HEK293 (cell line): ENCODE results near the gene MAPK12.

ENCODE experiments used
- CTCF ChIA-PET: fragments of 350-600 bp; formaldehyde crosslinking; extraction: SDS; loops from one replicate; lab custom pipeline; 2021; ENCODE audit warnings: antibody characterized with exemption; lab: Yijun Ruan, JAX
- POLR2A ChIA-PET: fragments of 300-600 bp; formaldehyde crosslinking; extraction: SDS; loops from one replicate; lab custom pipeline; 2020; ENCODE audit warnings: antibody characterized with exemption, inconsistent platforms; lab: Yijun Ruan, JAX
- H3K27ac ChIP-seq: fragments of 200-500 bp; sonication (Bioruptor generic); 2 replicates; pipeline ENCODE4 v1.5.1; 2014; ENCODE audit warnings: low read depth, low read length, control low read depth, inconsistent platforms; ENCODE audit errors: extremely low read depth
- H3K36me3 ChIP-seq, 2 experiments: fragments of 200-500 bp in 1 of 2; sonication (Bioruptor generic) in 1 of 2; 1 replicate in 1 of 2; 2 replicates in 1 of 2; pipeline ENCODE4 v1.5.1; 2014 to 2017; ENCODE audit warnings: inconsistent platforms in 2 of 2, low read length in 2 of 2; ENCODE audit not compliant: control insufficient read depth in 2 of 2, insufficient read depth in 1 of 2
- H3K4me1 ChIP-seq: fragments of 200-500 bp; sonication (Bioruptor generic); 2 replicates; pipeline ENCODE4 v1.5.1; 2014; ENCODE audit warnings: mild to moderate bottlenecking, low read length, inconsistent platforms; ENCODE audit not compliant: control insufficient read depth, insufficient read depth
- H3K4me3 ChIP-seq: 2 replicates; pipeline ENCODE4 v1.5.1; 2011; ENCODE audit warnings: low read depth, mild to moderate bottlenecking, control low read depth, low read length, moderate library complexity
- H3K9me3 ChIP-seq: fragments of 200-500 bp; sonication (Bioruptor generic); 2 replicates; pipeline ENCODE4 v1.5.1; 2014; ENCODE audit warnings: low read depth, low read length, inconsistent platforms; ENCODE audit not compliant: control insufficient read depth, insufficient read depth
- BCL11A ChIP-seq: fragments of 450-650 bp; formaldehyde crosslinking; IDR thresholded peaks from 2 replicates; pipeline ENCODE4 v1.5.1; 2016; ENCODE audit warnings: low read depth, missing biosample characterization, missing genetic modification characterization
- HIC1 ChIP-seq: fragments of 450-650 bp; formaldehyde crosslinking; IDR thresholded peaks from 2 replicates; pipeline ENCODE4 v1.5.1; 2016; ENCODE audit warnings: missing biosample characterization, missing genetic modification characterization
- KLF17 ChIP-seq: fragments of 450-650 bp; formaldehyde crosslinking; IDR thresholded peaks from 2 replicates; pipeline ENCODE4 v1.5.1; 2016; ENCODE audit warnings: missing biosample characterization, missing genetic modification characterization
- MEIS1 ChIP-seq: sonication (generic); formaldehyde crosslinking; IDR thresholded peaks from 2 replicates; pipeline ENCODE4 v1.8.1; 2022; ENCODE audit warnings: missing genetic modification reagents, mild to moderate bottlenecking, borderline replicate concordance
- MYNN ChIP-seq: fragments of 450-650 bp; formaldehyde crosslinking; IDR thresholded peaks from 2 replicates; pipeline ENCODE4 v1.5.1; 2016; ENCODE audit warnings: missing biosample characterization, missing genetic modification characterization, borderline replicate concordance
- PBX3 ChIP-seq: sonication (generic); formaldehyde crosslinking; IDR thresholded peaks from 2 replicates; pipeline ENCODE4 v1.8.1; 2022; ENCODE audit warnings: mild to moderate bottlenecking, moderate library complexity, missing genetic modification reagents
- WT1 ChIP-seq: fragments of 450-650 bp; formaldehyde crosslinking; IDR thresholded peaks from 2 replicates; pipeline ENCODE4 v1.5.1; 2016; ENCODE audit warnings: missing biosample characterization, missing genetic modification characterization
- YY1 ChIP-seq: fragments of 450-650 bp; formaldehyde crosslinking; IDR thresholded peaks from 2 replicates; pipeline ENCODE4 v1.5.1; 2018; ENCODE audit warnings: missing biosample characterization, missing genetic modification characterization
- ZBTB17 ChIP-seq: fragments of 450-650 bp; formaldehyde crosslinking; IDR thresholded peaks from 2 replicates; pipeline ENCODE4 v1.5.1; 2016; ENCODE audit warnings: missing biosample characterization, missing genetic modification characterization
- ZEB2 ChIP-seq: fragments of 450-650 bp; formaldehyde crosslinking; IDR thresholded peaks from 2 replicates; pipeline ENCODE4 v1.5.1; 2016; ENCODE audit warnings: missing biosample characterization, missing genetic modification characterization
- ZNF266 ChIP-seq: fragments of 450-650 bp; formaldehyde crosslinking; IDR thresholded peaks from 2 replicates; pipeline ENCODE4 v1.5.1; 2016; ENCODE audit warnings: missing biosample characterization, missing genetic modification characterization, low read depth
- ZNF280C ChIP-seq: fragments of 450-650 bp; formaldehyde crosslinking; IDR thresholded peaks from 2 replicates; pipeline ENCODE4 v1.5.1; 2016; ENCODE audit warnings: missing biosample characterization, missing genetic modification characterization
- ZNF488 ChIP-seq: fragments of 450-650 bp; formaldehyde crosslinking; IDR thresholded peaks from 2 replicates; pipeline ENCODE4 v1.5.1; 2016; ENCODE audit warnings: missing biosample characterization, missing genetic modification characterization
- ZNF529 ChIP-seq: fragments of 450-650 bp; formaldehyde crosslinking; IDR thresholded peaks from 2 replicates; pipeline ENCODE4 v1.5.1; 2017; ENCODE audit warnings: missing genetic modification characterization, missing biosample characterization; ENCODE audit not compliant: insufficient replicate concordance
- ZNF549 ChIP-seq: fragments of 450-650 bp; IDR thresholded peaks from 2 replicates; pipeline ENCODE4 v1.5.1; 2018; ENCODE audit warnings: missing biosample characterization, missing genetic modification characterization, mild to moderate bottlenecking, inconsistent platforms, moderate library complexity
- ZNF629 ChIP-seq: fragments of 450-650 bp; formaldehyde crosslinking; IDR thresholded peaks from 2 replicates; pipeline ENCODE4 v1.5.1; 2017; ENCODE audit warnings: missing biosample characterization, missing genetic modification characterization
- ZNF677 ChIP-seq: fragments of 450-650 bp; IDR thresholded peaks from 2 replicates; pipeline ENCODE4 v1.5.0; 2018; ENCODE audit warnings: missing biosample characterization, mild to moderate bottlenecking, missing genetic modification characterization, moderate library complexity
- ZNF701 ChIP-seq: fragments of 450-650 bp; formaldehyde crosslinking; IDR thresholded peaks from 2 replicates; pipeline ENCODE4 v1.5.1; 2016; ENCODE audit warnings: missing biosample characterization, missing genetic modification characterization
- ZNF830 ChIP-seq: fragments of 450-650 bp; IDR thresholded peaks from 2 replicates; pipeline ENCODE4 v1.5.0; 2018; ENCODE audit warnings: missing biosample characterization, missing genetic modification characterization, low read depth, mild to moderate bottlenecking, moderate library complexity
- ZSCAN16 ChIP-seq: fragments of 450-650 bp; formaldehyde crosslinking; IDR thresholded peaks from 2 replicates; pipeline ENCODE4 v1.5.1; 2016; ENCODE audit warnings: missing biosample characterization, missing genetic modification characterization
- ZSCAN30 ChIP-seq: fragments of 450-650 bp; IDR thresholded peaks from 2 replicates; pipeline ENCODE4 v1.5.1; 2018; ENCODE audit warnings: missing biosample characterization, mild to moderate bottlenecking, missing genetic modification characterization, moderate library complexity
- ZXDB ChIP-seq: fragments of 450-650 bp; formaldehyde crosslinking; IDR thresholded peaks from 2 replicates; pipeline ENCODE4 v1.5.1; 2016; ENCODE audit warnings: missing biosample characterization, missing genetic modification characterization

Gene MAPK12

GRCh38 chr22:50310949-50311444 lies 49.5 kb upstream of the MAPK12 start:
- Histone ChIP-seq H3K36me3 (no peaks in the 10 kb centered on the region), H3K27ac (no peak overlapping the region), H3K4me3 (no peak overlapping the region), H3K9me3 (no peaks in the 10 kb centered on the region), H3K4me1 (no peaks in the 10 kb centered on the region; the same call in 1 of the 2 replicates)
- ChIA-PET CTCF (interaction anchor here (0.7 kb wide), 1 partner anchor 11 kb away, joined by 6 read pairs; no protein-coding TSS in a partner anchor), POLR2A (no interaction called here)
- TF ChIP-seq ZNF629 (tag by site-specific recombination): no peak
- TF ChIP-seq ZSCAN30 (tag by site-specific recombination): no peak
- no peak for TF ChIP-seq ZNF677
- TF ChIP-seq ZSCAN16: no peak
- no peak for TF ChIP-seq WT1 (tag by site-specific recombination)
- no peak for TF ChIP-seq ZEB2 (tag by site-specific recombination)
- TF ChIP-seq ZNF266 (tag by site-specific recombination): no peak
- no peak for TF ChIP-seq ZBTB17 (tag by site-specific recombination)
- TF ChIP-seq BCL11A (tag by site-specific recombination): no peak
- no peak for TF ChIP-seq HIC1 (tag by site-specific recombination)

GRCh38 chr22:50310031-50310722 lies 48.7 kb upstream of the MAPK12 start:
- POLR2A ChIA-PET: no interaction called here

More at GRCh38 chr22:50310031-50310722, 48.7 kb upstream of the MAPK12 start:
- Histone ChIP-seq H3K4me1 (peaks cover 8% of the 10 kb centered on the region; the same call in 1 of the 2 replicates), H3K36me3 (peaks cover 0 to 4% of the 10 kb centered on the region in 2 experiments; a peak in 1 of 3 replicates), H3K9me3 (no peaks in the 10 kb centered on the region), H3K4me3 (no peak overlapping the region), H3K27ac (no peak overlapping the region)
- CTCF ChIA-PET: interaction anchor here (0.6 kb wide), 1 partner anchor 168 kb away, joined by 3 read pairs; no protein-coding TSS in a partner anchor
- TF ChIP-seq ZNF830 (tag by site-specific recombination) (no peak), KLF17 (tag by site-specific recombination) (no peak), PBX3 (no peak), MYNN (tag by site-specific recombination) (no peak), ZXDB (no peak), ZNF280C (no peak), ZEB2 (tag by site-specific recombination) (no peak), ZNF529 (no peak), ZSCAN30 (tag by site-specific recombination) (no peak), ZNF549 (tag by site-specific recombination) (no peak), ZNF488 (tag by site-specific recombination) (no peak), YY1 (tag by site-specific recombination) (no peak), MEIS1 (CRISPR knock-in tag) (no peak), ZNF701 (tag by site-specific recombination) (no peak)
